Vagina (tissue), 2 donors: Measurements from ENCODE around the gene FGGY.

Experiments
- CTCF ChIP-seq, 3 experiments: fragments of 450-650 bp in 2 of 3; fragments of 200-600 bp in 1 of 3; sonication (generic) in 1 of 3; IDR thresholded peaks; one replicate each; pipeline ENCODE4 v1.5.1; 2017 to 2019; ENCODE audit warnings: antibody characterized with exemption in 3 of 3, mild to moderate bottlenecking in 2 of 3, moderate library complexity in 2 of 3
- POLR2A ChIP-seq, 2 donors: fragments of 450-650 bp; IDR thresholded peaks; one replicate each; pipeline ENCODE4 v1.6.1; 2017; ENCODE audit warnings: antibody characterized with exemption in 2 of 2, mild to moderate bottlenecking in 2 of 2, moderate library complexity in 2 of 2
- POLR2AphosphoS5 ChIP-seq, 2 donors: sonication (generic); formaldehyde crosslinking; IDR thresholded peaks; one replicate each; pipeline ENCODE4 v1.9.0; 2017; ENCODE audit warnings: antibody characterized with exemption in 2 of 2, mild to moderate bottlenecking in 2 of 2, low read depth in 1 of 2; ENCODE audit not compliant: insufficient read depth in 1 of 2

GRCh38 chr1:59698386-59698785 is 401.5 kb downstream of the FGGY start:
- no peak for TF ChIP-seq POLR2AphosphoS5 (IDR thresholded peaks at IDR 0.05; ENCODE audit: insufficient read depth in 1 of 2, low read depth in 1 of 2)
- no peak for TF ChIP-seq CTCF (IDR thresholded peaks at IDR 0.05)
- no peak for TF ChIP-seq POLR2A (IDR thresholded peaks at IDR 0.05)
